Heart left ventricle (tissue), 13 donors: Measurements from ENCODE around the gene TET3.

Experiments
- POLR2A ChIP-seq, 2 donors: fragments of 450-650 bp; IDR thresholded peaks; one replicate each; pipeline ENCODE4 v1.6.1; 2017; ENCODE audit warnings: antibody characterized with exemption in 2 of 2, mild to moderate bottlenecking in 2 of 2, moderate library complexity in 2 of 2
- TF ChIP-seq, protein P1 (sequence below), 12 donors: fragments of 200-600 bp; sonication (generic) in 4 of 12; IDR thresholded peaks; one replicate each; pipeline versions ENCODE4 v1.5.0 to v1.8.0; 2018 to 2022; ENCODE audit warnings: antibody characterized with exemption in 12 of 12, mild to moderate bottlenecking in 5 of 12
- donor health status: ischemic (EF 13 %, LVEDD 7.1; RV severe dilation, severe dysfunction).
- donor health status: DM: no; HTN: yes; CAD: no.
- donor health status: DM: no; HTN: no; CAD: no.
- donor health status: ischemic (EF 25% LVEDD 6.9; RV normal size, moderate dysfunction).
- donor health status: ischemic (EF 25% LVEDD 5.7; RV mildly dilated, moderate dysfunction).
- donor health status: ischemic (EF 35%, LVEDD 5.7; RV mildly dilated, moderate dysfunction).
- donor health status: nonischemic (EF 11% LVEDD 7.7; RV severe dilation, severe dysfunction).
- donor health status: DM: yes; HTN: yes; CAD: no.
- donor health status: PGD.
- donor health status: ischemic (EF 29% LVEDD 5.4; RV normal size, mild dysfunction).
- donor health status: nonischemic (EF 23%, LVEDD 6.1; RV moderate dilation, normal function).

DNA sequence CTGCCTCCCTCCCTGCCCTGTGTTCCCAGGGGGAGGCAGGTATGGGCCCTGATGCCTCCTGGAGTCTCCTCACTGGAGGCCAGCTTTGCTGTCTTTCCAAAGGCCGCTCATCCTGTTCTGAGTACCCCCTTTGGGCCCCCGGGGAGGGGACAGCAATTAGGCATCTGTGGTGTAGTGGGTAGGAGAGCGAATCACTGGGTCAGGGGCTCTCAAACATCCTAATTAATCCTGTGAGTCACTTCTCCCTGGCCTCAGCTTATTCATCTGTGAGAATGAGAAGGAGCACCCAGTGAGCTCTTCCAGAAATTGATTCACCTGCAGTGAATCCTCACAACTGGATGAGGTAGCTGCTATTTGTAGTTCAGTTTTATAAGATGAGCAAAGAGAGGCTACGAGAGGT lies 16.4 kb downstream of the TET3 start:
- TF ChIP-seq, protein P1, sequence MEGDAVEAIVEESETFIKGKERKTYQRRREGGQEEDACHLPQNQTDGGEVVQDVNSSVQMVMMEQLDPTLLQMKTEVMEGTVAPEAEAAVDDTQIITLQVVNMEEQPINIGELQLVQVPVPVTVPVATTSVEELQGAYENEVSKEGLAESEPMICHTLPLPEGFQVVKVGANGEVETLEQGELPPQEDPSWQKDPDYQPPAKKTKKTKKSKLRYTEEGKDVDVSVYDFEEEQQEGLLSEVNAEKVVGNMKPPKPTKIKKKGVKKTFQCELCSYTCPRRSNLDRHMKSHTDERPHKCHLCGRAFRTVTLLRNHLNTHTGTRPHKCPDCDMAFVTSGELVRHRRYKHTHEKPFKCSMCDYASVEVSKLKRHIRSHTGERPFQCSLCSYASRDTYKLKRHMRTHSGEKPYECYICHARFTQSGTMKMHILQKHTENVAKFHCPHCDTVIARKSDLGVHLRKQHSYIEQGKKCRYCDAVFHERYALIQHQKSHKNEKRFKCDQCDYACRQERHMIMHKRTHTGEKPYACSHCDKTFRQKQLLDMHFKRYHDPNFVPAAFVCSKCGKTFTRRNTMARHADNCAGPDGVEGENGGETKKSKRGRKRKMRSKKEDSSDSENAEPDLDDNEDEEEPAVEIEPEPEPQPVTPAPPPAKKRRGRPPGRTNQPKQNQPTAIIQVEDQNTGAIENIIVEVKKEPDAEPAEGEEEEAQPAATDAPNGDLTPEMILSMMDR (IDR thresholded peaks at IDR 0.05) = no peak
- TF ChIP-seq POLR2A (IDR thresholded peaks at IDR 0.05) = no peak
